Prostate gland (tissue), 2 donors: Measurements from ENCODE around the gene ASIC4. TPM values are rescaled to one million over a fixed set of nuclear protein-coding genes. Genes with fewer than 3 reads are reported as not detected.
A peak's percentile ranks its signal among the peaks of the same experiment; 100 is the strongest.

Source experiments
- DNase-seq: peaks from one replicate; pipeline ENCODE4 v3.0.0-alpha.2; 2019; ENCODE audit warnings: low spot score
- H3K27ac ChIP-seq, 2 donors: fragments of 200-600 bp; sonication (generic); 2 replicates each; pipeline ENCODE4 v1.5.1; 2017 to 2019
- H3K27me3 ChIP-seq: fragments of 200-600 bp; sonication (generic); replicated peaks from 2 replicates; pipeline ENCODE4 v1.5.1; 2019; ENCODE audit not compliant: insufficient read depth
- H3K36me3 ChIP-seq, 2 donors: fragments of 200-600 bp; sonication (generic); 1 replicate in 1 of 2; 2 replicates in 1 of 2; pipeline versions ENCODE4 v1.5.1 to v1.8.1; 2017 to 2019
- H3K4me1 ChIP-seq: fragments of 200-600 bp; sonication (generic); replicated peaks from 2 replicates; pipeline ENCODE4 v1.5.1; 2019
- H3K4me3 ChIP-seq, 2 donors: fragments of 200-600 bp; sonication (generic); 2 replicates each; pipeline ENCODE4 v1.5.1; 2017 to 2019
- H3K9me3 ChIP-seq: fragments of 200-600 bp; sonication (generic); 2 replicates; pipeline ENCODE4 v1.5.1; 2017
- POLR2A ChIP-seq: fragments of 450-650 bp; IDR thresholded peaks from one replicate; pipeline ENCODE4 v1.6.1; 2016; ENCODE audit warnings: antibody characterized with exemption, mild to moderate bottlenecking
- POLR2AphosphoS5 ChIP-seq: sonication (generic); formaldehyde crosslinking; IDR thresholded peaks from one replicate; pipeline ENCODE4 v1.6.1; 2017; ENCODE audit warnings: antibody characterized with exemption
- WGBS: methylation state at CpG from one replicate; pipeline ENCODE4 v1.1.5; 2018; 5-methylcytosine and 5-hydroxymethylcytosine counted together
- intact Hi-C: fragments of 100-400 bp; cut with DNase I; formaldehyde crosslinking; loops from one replicate; pipeline ENCODE4 v1.14.2; 2022
- total RNA-seq, 2 donors: library from RNA; depleted of rRNA; stranded (reverse); fragments of >200 nt; gene quantifications; one replicate each; pipeline ENCODE4 v1.1.0, GENCODE V29; 2016
- TF ChIP-seq, protein P1 (sequence below), 4 experiments: fragments of 200-600 bp in 2 of 4; fragments of 450-650 bp in 2 of 4; sonication (generic) in 2 of 4; IDR thresholded peaks; 1 replicate in 3 of 4; 2 replicates in 1 of 4; pipeline ENCODE4 v1.5.1; 2016 to 2019; ENCODE audit warnings: antibody characterized with exemption in 4 of 4, mild to moderate bottlenecking in 2 of 4, moderate library complexity in 2 of 4

The ASIC4 gene
- total RNA-seq, 2 donors from 2014 or later = 0.09 to 0.45 TPM

DNA sequence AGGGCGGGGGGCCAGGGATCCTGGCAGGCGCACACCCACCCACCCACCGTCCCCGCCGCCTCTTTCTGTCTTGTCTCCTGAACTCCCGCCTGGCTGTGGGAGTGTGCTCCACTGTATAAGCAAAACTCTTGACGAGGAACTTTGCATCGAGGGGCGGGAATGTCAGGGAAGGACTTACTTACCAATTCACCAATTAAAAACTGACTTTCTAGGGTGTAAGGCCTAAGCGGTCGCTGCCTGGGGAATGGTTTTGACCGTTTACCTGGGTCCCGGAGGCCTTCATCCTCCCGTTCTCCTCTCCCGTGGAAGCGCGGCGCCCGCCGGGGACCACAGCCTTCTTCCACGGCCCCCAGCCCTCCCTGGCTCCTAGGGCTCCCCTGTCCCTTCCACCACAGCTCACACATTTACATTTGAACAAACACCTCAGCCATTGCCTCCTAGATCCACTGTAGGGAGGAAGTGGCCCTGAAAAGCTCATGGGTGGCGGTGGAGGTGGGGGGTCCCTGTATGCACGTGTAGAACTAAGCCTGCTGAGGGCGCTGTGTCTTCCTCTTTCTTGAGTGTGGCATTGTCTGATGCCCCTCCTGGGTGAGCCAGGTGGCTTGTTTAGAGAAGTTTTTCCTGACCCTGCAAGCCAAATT, 8.9 kb downstream of the ASIC4 start:
- peak overlapping the region in 1 of 2 donors; percentile 7 for H3K4me3 ChIP-seq
- intact Hi-C loops = loop anchor here (5.0 kb wide), 1 partner anchor 121 kb away; no protein-coding TSS in a partner anchor
- H3K9me3 ChIP-seq = no peaks in the 10 kb centered on the region
- TF ChIP-seq, protein P1, sequence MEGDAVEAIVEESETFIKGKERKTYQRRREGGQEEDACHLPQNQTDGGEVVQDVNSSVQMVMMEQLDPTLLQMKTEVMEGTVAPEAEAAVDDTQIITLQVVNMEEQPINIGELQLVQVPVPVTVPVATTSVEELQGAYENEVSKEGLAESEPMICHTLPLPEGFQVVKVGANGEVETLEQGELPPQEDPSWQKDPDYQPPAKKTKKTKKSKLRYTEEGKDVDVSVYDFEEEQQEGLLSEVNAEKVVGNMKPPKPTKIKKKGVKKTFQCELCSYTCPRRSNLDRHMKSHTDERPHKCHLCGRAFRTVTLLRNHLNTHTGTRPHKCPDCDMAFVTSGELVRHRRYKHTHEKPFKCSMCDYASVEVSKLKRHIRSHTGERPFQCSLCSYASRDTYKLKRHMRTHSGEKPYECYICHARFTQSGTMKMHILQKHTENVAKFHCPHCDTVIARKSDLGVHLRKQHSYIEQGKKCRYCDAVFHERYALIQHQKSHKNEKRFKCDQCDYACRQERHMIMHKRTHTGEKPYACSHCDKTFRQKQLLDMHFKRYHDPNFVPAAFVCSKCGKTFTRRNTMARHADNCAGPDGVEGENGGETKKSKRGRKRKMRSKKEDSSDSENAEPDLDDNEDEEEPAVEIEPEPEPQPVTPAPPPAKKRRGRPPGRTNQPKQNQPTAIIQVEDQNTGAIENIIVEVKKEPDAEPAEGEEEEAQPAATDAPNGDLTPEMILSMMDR (IDR thresholded peaks at IDR 0.05) = no peak
- TF ChIP-seq POLR2AphosphoS5 = no peak
- no peak for TF ChIP-seq POLR2A
- WGBS = 38% methylated on average over 24 of the region's 24 CpGs
- peaks cover 5% of the 10 kb centered on the region for H3K27me3 ChIP-seq
- DNase-seq = no peak
- H3K36me3 ChIP-seq = no peaks in the 10 kb centered on the region
- peaks cover 3% of the 10 kb centered on the region for H3K4me1 ChIP-seq
- peak overlapping the region in 1 of 2 donors; percentile 23 for H3K27ac ChIP-seq

DNA sequence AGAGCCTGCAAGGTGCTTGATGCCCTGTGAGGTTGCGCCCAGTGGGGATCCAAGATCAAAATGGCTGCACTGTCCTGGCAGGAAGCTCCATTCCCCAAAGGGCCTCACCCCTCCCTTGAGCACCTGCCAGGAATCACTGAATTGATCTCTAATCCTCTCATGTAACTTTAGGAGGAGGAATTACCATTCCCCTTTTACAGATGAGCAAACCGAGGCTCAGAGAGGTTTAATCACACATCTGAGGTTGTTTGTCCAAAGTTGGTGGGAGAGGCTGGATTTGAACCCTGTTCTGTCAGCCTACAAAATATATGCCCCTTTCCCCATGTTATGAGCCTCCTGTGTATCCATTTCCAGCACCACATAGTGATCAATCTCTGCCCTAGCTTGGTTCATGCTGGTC, 10.5 kb downstream of the ASIC4 start:
- Histone ChIP-seq H3K27ac (no peak overlapping the region), H3K4me1 (peaks cover 3% of the 10 kb centered on the region), H3K4me3 (no peak overlapping the region), H3K9me3 (no peaks in the 10 kb centered on the region), H3K36me3 (no peaks in the 10 kb centered on the region), H3K27me3 (peaks cover 5% of the 10 kb centered on the region)
- intact Hi-C loops = loop anchor here (5.0 kb wide), 1 partner anchor 123 kb away; no protein-coding TSS in a partner anchor
- WGBS = 97% methylated on average over 2 of the region's 2 CpGs
- DNase-seq = no peak
- no peak for TF ChIP-seq POLR2AphosphoS5
- TF ChIP-seq, protein P1 (IDR thresholded peaks at IDR 0.05) = no peak

GRCh38 chr2:219525533-219526232, 11.4 kb downstream of the ASIC4 start:
- intact Hi-C loops = no loop called here
- Histone ChIP-seq H3K36me3 (no peaks in the 10 kb centered on the region), H3K4me3 (no peak overlapping the region), H3K9me3 (no peaks in the 10 kb centered on the region), H3K4me1 (peaks cover 3% of the 10 kb centered on the region), H3K27ac (no peak overlapping the region), H3K27me3 (peaks cover 5% of the 10 kb centered on the region)
- TF ChIP-seq POLR2AphosphoS5 = no peak
- TF ChIP-seq, protein P1 (IDR thresholded peaks at IDR 0.05) = no peak
- TF ChIP-seq POLR2A = no peak
- no peak for DNase-seq
- 70% methylated on average over 9 of the region's 9 CpGs for WGBS

- DNase-seq = no peak
- no peak overlapping the region for H3K4me3 ChIP-seq
- no peaks in the 10 kb centered on the region for H3K9me3 ChIP-seq
- no peak overlapping the region for H3K27ac ChIP-seq
- intact Hi-C loops = no loop called here
- no peaks in the 10 kb centered on the region for H3K36me3 ChIP-seq
- H3K4me1 ChIP-seq = peaks cover 3% of the 10 kb centered on the region
- 71% methylated on average over 10 of the region's 11 CpGs for WGBS
- peaks cover 5% of the 10 kb centered on the region for H3K27me3 ChIP-seq
- TF ChIP-seq, protein P1 (IDR thresholded peaks at IDR 0.05) = no peak
- TF ChIP-seq POLR2A (no peak), POLR2AphosphoS5 (no peak)
Measured at GRCh38 chr2:219526320-219527075, 12.2 kb downstream of the ASIC4 start.
